GM12875 (cell line): ENCODE data around the gene ACVRL1.

Experiments
- H3K4me3 ChIP-seq: one replicate; pipeline ENCODE4 v1.5.1; 2011; ENCODE audit warnings: low read depth, low read length, control low read depth
- TF ChIP-seq, protein P1 (sequence below): IDR thresholded peaks from 2 replicates; pipeline ENCODE4 v1.5.1; 2011; ENCODE audit warnings: low read depth, mild to moderate bottlenecking, control low read depth, inconsistent platforms, low read length, moderate library complexity, borderline replicate concordance; ENCODE audit not compliant: insufficient read depth

The ACVRL1 gene

DNA sequence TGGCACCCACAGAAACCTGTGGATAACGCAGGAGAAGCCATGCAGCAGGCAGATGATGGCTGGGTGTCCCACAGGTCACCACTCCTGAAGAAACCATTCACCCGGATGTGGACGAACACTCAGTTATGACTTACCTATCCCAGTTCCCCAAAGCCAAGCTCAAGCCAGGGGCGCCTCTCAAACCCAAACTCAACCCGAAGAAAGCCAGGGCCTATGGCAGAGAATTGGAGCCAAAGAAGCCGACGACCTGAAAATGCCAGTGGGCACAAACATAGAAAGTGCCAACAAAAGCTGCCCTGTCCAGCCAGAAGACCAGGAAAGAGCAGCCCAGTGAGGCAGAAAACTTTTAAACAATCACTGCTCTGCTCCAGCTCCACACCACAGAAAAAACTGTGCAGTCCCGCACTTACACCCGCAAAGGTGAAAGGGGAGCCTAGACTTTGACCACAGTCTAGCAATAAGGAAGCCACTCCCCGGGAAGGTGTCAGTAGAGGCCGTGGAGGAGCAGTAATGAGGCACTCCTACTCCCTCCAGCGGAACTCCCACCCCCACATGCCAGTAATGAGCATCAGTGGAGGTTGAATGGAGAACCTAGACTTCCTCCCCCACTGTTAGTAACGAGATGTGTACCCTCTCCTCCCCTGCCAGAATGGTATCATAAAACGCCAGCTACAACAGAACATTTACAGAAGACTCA is 6.0 kb upstream of the ACVRL1 start:
- no peak overlapping the region for H3K4me3 ChIP-seq
- TF ChIP-seq, protein P1, sequence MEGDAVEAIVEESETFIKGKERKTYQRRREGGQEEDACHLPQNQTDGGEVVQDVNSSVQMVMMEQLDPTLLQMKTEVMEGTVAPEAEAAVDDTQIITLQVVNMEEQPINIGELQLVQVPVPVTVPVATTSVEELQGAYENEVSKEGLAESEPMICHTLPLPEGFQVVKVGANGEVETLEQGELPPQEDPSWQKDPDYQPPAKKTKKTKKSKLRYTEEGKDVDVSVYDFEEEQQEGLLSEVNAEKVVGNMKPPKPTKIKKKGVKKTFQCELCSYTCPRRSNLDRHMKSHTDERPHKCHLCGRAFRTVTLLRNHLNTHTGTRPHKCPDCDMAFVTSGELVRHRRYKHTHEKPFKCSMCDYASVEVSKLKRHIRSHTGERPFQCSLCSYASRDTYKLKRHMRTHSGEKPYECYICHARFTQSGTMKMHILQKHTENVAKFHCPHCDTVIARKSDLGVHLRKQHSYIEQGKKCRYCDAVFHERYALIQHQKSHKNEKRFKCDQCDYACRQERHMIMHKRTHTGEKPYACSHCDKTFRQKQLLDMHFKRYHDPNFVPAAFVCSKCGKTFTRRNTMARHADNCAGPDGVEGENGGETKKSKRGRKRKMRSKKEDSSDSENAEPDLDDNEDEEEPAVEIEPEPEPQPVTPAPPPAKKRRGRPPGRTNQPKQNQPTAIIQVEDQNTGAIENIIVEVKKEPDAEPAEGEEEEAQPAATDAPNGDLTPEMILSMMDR, result no peak

DNA sequence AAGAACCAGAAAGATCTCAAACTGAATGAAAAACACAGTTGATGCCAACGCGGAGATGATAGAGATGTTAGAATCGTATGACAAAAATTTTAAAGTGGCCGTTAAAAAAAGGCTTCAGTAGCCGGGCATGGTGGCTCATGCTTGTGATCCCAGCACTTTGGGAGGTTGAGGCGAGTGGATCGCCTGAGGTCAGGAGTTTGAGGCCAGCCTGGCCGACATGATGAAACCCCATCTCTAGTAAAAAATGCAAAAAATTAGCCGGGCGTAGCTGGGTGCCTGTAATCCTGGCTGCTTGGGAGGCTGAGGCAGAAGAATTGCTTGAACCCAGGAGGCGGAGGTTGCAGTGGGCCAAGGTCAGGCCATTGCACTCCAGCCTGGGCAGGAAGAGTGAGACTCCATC is 5.4 kb upstream of the ACVRL1 start:
- TF ChIP-seq, protein P1, result no peak
- no peak overlapping the region for H3K4me3 ChIP-seq

DNA sequence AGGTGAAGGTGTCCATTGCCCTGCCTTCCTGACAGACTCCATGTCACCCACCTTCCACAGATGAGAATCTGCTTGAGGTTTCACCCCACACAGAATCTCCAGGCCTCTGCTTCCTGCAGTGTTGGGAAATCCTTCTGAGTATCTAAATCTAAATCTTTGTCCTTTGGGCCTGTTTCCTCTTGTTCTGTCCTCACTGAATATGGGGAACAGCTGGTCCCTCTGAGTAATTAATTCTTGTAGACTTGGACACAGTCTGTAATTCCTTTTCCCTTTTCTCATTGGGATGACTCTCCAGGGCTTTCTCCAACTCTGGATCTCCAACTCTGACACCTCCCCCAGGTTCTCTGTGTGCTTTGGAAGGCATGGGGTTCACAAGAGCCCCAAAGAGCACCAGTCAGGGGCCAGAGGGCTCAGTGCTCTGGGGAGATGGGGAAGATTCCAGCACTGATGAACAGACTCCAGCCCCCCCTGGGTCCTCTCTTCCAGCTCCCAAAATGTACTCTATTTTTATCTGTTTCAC is 2.3 kb upstream of the ACVRL1 start:
- TF ChIP-seq, protein P1, result no peak

DNA sequence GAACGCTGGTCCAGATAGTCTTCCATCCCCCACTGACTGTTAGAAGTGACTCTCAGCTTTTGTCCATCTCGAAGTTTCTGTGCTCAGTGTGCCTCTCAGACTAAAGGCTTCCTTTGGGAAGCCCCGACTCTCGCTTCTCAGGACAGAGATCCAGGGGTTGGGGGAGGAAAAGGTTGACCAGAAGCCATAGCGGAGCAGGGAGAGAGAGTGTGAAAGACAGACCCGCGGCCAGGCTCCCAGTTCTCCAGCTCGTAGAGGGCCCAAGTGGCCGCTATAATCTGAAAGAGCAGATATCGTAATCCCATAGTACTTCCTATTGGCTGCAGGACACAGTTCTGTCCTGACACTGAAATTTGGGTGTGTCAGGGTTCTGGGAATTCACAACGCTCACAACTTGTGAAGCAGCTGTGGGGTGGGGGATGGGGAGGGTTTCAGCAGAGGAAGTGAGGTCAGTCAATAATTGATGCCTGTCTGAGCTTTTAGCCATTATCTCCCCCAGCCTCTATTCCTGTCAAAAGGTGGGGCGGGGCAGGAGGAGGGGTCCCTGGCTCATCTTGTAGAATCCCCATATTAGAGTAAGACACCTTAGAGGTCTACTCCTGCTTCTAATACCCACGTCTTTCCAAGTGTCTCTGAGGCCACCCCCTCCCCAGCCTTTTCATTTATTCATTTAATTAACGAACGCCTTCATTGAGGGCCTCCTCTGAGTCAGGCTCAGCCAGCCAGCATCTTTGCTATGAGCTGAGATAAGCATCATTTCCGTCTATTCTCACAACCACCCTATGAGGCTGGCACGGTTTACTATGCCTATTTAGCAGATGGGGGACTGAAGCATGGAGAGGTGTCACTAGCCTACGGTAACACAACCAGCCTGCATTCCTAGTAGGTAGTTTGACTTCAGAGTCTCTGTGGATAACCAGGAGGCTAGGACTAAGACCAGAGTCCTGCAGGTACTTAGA is 1.6 kb upstream of the ACVRL1 start:
- no peak overlapping the region for H3K4me3 ChIP-seq
- TF ChIP-seq, protein P1, result no peak

More for the DNA sequence above, 2.3 kb upstream of the ACVRL1 start:
- no peak overlapping the region for H3K4me3 ChIP-seq

DNA sequence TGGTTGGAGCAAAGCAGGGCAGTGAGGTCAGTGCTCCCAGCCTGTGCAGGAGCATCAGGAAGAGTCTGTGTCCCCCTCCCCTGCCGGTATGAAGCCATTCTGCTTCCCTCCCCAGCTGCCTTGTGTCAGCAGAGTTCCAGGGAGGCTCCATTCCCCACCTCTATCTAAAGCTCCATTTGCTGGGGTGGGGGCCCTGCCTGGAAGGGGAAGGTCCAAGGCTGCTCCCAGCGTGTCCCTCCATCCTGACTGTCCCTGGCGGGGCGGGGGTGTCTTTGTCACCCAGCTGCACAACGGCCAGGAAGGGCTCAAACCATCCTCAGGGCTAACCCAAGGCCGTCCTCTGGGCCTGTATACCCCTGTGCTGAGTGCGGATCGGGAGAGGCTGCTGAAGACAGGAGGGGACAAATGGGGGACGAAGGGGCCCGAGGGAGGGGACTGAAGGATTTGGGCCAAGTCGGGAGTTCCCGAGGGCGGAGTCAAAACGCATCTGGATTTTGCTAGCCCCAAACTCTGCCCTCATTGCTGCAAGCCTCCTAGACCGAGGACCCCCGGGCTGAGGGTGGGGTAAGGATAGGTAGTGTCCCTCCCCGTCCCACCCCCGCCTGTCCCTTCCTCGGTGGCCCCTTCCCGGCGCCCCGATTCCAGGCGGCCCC is 748 bp upstream of the ACVRL1 start:
- H3K4me3 ChIP-seq, result no peak overlapping the region
- TF ChIP-seq, protein P1, result no peak

DNA sequence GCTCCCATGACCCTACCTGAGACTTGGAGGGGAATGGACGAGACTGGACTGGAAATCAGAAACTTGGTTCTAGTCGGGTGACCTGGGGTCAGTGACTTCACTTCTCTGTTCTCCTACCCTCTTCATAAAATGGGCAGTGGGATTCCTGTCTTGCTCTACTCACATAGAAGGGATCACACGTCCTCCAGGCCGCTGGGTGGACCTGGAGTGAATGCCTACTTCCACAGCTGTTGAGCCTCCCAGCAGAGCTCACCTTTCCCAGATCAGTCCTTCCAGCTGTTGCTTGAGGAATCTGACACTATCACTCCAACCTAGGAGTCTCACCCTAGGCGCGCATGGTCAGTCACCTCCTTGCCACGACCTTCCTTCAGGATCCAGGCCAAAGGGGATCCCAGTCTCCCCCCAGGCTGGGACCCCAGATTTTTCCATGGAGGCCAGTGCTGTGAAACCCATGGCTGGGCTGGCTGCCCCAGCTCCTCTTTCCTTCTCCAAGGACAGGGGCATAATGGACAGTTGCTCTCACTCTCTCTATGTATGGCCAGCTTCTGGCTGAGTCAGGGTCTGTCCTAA is 637 bp downstream of the ACVRL1 start:
- no peak overlapping the region for H3K4me3 ChIP-seq
- TF ChIP-seq, protein P1, result no peak
